A673 (cell line): ENCODE data around the gene CFP. TPM values are rescaled to one million over a fixed set of nuclear protein-coding genes. Genes with fewer than 3 reads are reported as not detected.

ENCODE experiments used
- BruUV-seq: library from RNA; stranded (reverse); fragments of 400-500 nt; replicated peaks from 2 replicates; lab custom pipeline; 2021; lab: Mats Ljungman, UMichigan
- CTCF ChIA-PET: fragments of 300-600 bp; sonication (Branson Sonifier 250); formaldehyde crosslinking; loops from one replicate; lab custom pipeline; 2022; ENCODE audit warnings: antibody characterized with exemption; lab: Charles Lee
- POLR2A ChIA-PET: fragments of 300-600 bp; sonication (Branson Sonifier 250); formaldehyde crosslinking; loops from one replicate; lab custom pipeline; 2022; ENCODE audit warnings: antibody characterized with exemption; ENCODE audit not compliant: low non-redundant PET; lab: Charles Lee
- DNase-seq: peaks from one replicate; pipeline ENCODE4 v3.0.0-alpha.2; 2015; ENCODE audit warnings: low spot score
- H3K27ac ChIP-seq: fragments of 200-600 bp; sonication (generic); 2 replicates; pipeline ENCODE4 v1.5.1; 2016; ENCODE audit warnings: mixed run types, low read depth, mild to moderate bottlenecking, mixed read lengths, antibody characterized with exemption, low read length; ENCODE audit not compliant: poor library complexity, severe bottlenecking
- H3K27me3 ChIP-seq: fragments of 200-600 bp; sonication (generic); replicated peaks from 2 replicates; pipeline ENCODE4 v1.6.1; 2017; ENCODE audit warnings: mixed run types, low read depth, mild to moderate bottlenecking, mixed read lengths, antibody characterized with exemption, low read length; ENCODE audit not compliant: insufficient read depth, poor library complexity
- H3K36me3 ChIP-seq: fragments of 200-600 bp; sonication (generic); 2 replicates; pipeline ENCODE4 v1.6.1; 2016; ENCODE audit warnings: mixed run types, mild to moderate bottlenecking, mixed read lengths, antibody characterized with exemption, low read length; ENCODE audit not compliant: insufficient read depth, poor library complexity, severe bottlenecking
- H3K4me1 ChIP-seq: fragments of 200-600 bp; sonication (generic); 2 replicates; pipeline ENCODE4 v1.6.1; 2017; ENCODE audit warnings: mixed run types, mild to moderate bottlenecking, mixed read lengths, antibody characterized with exemption, low read length; ENCODE audit not compliant: insufficient read depth, poor library complexity, severe bottlenecking
- H3K4me3 ChIP-seq: fragments of 200-600 bp; sonication (generic); 2 replicates; pipeline ENCODE4 v1.5.1; 2016; ENCODE audit warnings: low read depth, mixed run types, mild to moderate bottlenecking, mixed read lengths, low read length; ENCODE audit not compliant: poor library complexity, severe bottlenecking
- H3K9me3 ChIP-seq: fragments of 200-600 bp; sonication (generic); 2 replicates; pipeline ENCODE4 v1.6.1; 2016; ENCODE audit warnings: mixed run types, low read depth, mild to moderate bottlenecking, mixed read lengths, antibody characterized with exemption, low read length; ENCODE audit not compliant: poor library complexity, severe bottlenecking
- EZH2 ChIP-seq: fragments of 200-600 bp; sonication (generic); IDR thresholded peaks from 2 replicates; pipeline ENCODE4 v1.6.1; 2017; ENCODE audit warnings: borderline replicate concordance, low read depth, mild to moderate bottlenecking, mixed read lengths, antibody characterized with exemption, low read length; ENCODE audit not compliant: poor library complexity, severe bottlenecking
- intact Hi-C: fragments of 100-400 bp; cut with micrococcal nuclease; formaldehyde crosslinking; loops from one replicate; pipeline ENCODE4 v1.10.0; 2022; ENCODE audit not compliant: unreplicated experiment
- total RNA-seq: library from RNA; stranded (reverse); gene quantifications from 2 replicates; pipeline ENCODE4 v1.2.3, GENCODE V29; 2021
- TF ChIP-seq, protein P1 (sequence below): fragments of 300-800, 200-600 bp; sonication (generic); conservative IDR thresholded peaks from 2 replicates; pipeline ENCODE4 v1.5.1; 2017; ENCODE audit warnings: low read depth, mild to moderate bottlenecking, antibody characterized with exemption, low read length, moderate library complexity, mixed read lengths

The CFP gene
- total RNA-seq, 1 experiment from 2014 or later, result 2.3 TPM

DNA sequence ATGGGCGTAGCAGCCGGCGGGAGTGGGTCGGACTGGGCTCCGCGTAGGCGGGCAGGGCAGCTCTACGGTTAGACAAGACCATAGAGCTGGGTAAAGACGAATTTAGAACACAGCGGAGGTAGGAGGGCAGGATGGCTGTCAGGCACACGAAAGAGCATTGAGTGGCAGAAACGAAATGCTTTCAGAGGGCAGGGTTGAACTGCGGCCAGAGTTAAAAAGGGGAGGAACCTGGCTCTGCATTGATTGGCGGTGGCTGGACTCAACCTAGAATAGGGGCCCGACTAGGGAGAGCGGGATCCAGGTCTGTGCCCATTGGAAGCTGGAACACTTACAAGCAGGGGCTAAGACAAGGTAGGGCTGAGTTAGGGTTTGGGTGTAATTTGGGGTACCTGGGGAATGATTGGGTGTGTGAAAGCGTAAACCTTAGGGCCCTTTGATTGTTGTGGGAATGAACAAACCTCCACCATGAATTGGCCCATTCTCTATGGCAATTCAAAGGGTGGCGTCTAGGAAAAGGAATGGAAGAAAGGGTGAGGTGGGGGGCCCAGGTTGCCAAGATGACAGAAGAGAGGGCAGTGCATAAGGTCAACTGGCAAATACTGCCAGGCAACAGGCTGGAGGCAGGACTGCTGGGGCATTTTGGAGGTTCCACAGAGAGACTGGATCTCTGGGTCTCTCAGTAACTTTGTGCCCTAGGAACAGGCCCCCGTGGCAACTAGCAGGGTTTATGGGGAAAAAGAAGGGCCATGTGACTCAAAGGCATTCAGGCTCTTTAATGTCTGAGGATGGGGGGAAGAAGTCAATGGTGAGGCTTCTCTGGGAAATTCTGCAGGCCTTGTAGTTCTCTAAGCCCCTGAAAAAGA, 21.5 kb upstream of the CFP start:
- H3K4me1 ChIP-seq, result no peaks in the 10 kb centered on the region
- peak overlapping the region; percentile 43 for H3K4me3 ChIP-seq
- POLR2A ChIA-PET, result no interaction called here
- TF ChIP-seq, protein P1, sequence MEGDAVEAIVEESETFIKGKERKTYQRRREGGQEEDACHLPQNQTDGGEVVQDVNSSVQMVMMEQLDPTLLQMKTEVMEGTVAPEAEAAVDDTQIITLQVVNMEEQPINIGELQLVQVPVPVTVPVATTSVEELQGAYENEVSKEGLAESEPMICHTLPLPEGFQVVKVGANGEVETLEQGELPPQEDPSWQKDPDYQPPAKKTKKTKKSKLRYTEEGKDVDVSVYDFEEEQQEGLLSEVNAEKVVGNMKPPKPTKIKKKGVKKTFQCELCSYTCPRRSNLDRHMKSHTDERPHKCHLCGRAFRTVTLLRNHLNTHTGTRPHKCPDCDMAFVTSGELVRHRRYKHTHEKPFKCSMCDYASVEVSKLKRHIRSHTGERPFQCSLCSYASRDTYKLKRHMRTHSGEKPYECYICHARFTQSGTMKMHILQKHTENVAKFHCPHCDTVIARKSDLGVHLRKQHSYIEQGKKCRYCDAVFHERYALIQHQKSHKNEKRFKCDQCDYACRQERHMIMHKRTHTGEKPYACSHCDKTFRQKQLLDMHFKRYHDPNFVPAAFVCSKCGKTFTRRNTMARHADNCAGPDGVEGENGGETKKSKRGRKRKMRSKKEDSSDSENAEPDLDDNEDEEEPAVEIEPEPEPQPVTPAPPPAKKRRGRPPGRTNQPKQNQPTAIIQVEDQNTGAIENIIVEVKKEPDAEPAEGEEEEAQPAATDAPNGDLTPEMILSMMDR, result no peak
- TF ChIP-seq EZH2, result no peak
- no peaks in the 10 kb centered on the region for H3K27me3 ChIP-seq
- H3K36me3 ChIP-seq, result peaks cover 10% of the 10 kb centered on the region
- H3K27ac ChIP-seq, result peak overlapping the region; percentile 77
- BruUV-seq, result no TSS peak
- no peak for DNase-seq
- CTCF ChIA-PET, result no interaction called here
- intact Hi-C loops, result loop anchor here (10.0 kb wide), 1 partner anchor 184 kb away; the partner anchor contains the start of gene ZNF81
- H3K9me3 ChIP-seq, result no peaks in the 10 kb centered on the region

DNA sequence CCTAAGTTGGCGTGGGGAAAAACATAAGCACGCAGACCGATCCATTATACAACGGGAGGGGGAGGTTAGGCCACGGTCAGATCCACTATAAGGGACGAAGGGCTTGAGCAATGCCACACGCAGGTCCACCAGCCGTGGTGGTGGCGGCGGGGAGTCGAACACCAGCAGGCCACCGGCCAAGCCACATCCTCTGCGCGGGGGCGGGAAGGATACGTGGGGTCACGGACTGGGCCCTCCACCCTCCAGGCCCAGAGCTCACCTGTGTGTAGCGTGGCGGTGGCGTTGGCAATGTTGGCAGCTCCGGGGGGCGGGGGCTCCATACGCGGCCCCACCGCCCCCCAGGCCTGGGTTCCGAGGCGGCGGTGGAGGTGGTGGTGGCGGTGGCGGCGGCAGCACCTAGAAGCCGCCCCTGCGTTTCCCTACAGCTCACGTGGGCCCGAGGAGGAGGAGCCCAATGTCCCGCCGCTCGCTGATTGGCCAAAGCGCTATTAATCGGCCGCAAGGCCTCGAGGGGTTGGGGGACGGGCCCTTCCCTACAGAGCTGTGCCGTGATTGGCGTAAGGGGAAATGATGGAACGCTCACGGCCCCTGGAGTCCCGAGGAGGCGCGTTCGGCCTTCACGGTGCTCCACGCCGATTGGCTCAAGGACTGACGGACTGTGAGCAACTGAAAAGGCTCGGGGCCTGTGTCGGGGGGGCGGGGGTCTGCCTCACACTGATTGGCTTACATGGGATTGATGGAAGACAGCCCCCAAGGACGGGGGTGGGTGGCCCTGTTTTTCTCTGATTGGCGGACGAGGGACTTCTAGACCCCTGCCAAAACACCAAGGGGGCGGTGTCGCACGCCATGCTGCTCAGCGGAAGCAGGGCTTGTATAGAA, 20.7 kb upstream of the CFP start, which contains the start of gene ELK1:
TSS of gene ELK1 (minus strand) at position 400 of the 879 bp plus-strand sequence. CDS start 9,122 bp downstream, outside the sequence.
- Histone ChIP-seq H3K27me3 (no peaks in the 10 kb centered on the region), H3K4me1 (no peaks in the 10 kb centered on the region), H3K27ac (peak within 1 kb of the TSS; percentile 87), H3K9me3 (no peaks in the 10 kb centered on the region), H3K4me3 (peak within 1 kb of the TSS; percentile 74), H3K36me3 (peaks cover 5% of the 10 kb centered on the region)
- ChIA-PET CTCF (interaction anchor here (0.7 kb wide), 1 partner anchor 68 kb away, joined by 3 read pairs; the partner anchor contains the start of gene TIMP1), POLR2A (no interaction called here)
- peak; percentile 99 for DNase-seq
- TF ChIP-seq, protein P1, result no peak
- TF ChIP-seq EZH2, result no peak
- no TSS peak for BruUV-seq
- intact Hi-C loops, result loop anchor here (10.0 kb wide), 1 partner anchor 184 kb away; the partner anchor contains the start of gene ZNF81

DNA sequence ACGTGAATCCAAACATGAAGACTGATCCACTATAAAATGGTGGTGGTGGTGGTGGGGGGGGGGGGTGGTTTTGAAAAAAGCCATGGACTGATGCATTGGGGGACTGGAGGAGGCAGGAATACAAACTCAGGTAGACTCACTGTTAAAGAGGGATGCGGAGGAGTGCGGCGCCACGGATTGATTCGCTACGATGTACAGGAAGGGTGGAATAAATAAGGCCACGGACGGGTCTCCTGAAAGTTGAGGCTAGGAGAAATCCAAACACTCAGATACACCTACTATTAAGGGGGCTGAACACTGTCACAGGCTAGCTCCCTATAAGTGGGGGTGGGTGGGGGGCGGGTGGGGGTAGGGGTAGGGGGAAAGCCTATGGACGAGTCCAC, 20.0 kb upstream of the CFP start:
- DNase-seq, result no peak
- ChIA-PET POLR2A (interaction anchor here (0.6 to 0.7 kb wide), 2 partner anchors 178 to 769 kb away, joined by 4 to 12 read pairs; no protein-coding TSS in a partner anchor), CTCF (no interaction called here)
- no peak overlapping the region for H3K27ac ChIP-seq
- BruUV-seq, result no TSS peak
- no peaks in the 10 kb centered on the region for H3K4me1 ChIP-seq
- H3K27me3 ChIP-seq, result no peaks in the 10 kb centered on the region
- H3K4me3 ChIP-seq, result peak overlapping the region; percentile 74
- H3K9me3 ChIP-seq, result no peaks in the 10 kb centered on the region
- TF ChIP-seq EZH2, result no peak
- TF ChIP-seq, protein P1, result no peak
- intact Hi-C loops, result loop anchor here (10.0 kb wide), 1 partner anchor 185 kb away; the partner anchor contains the start of gene ZNF81
- peaks cover 5% of the 10 kb centered on the region for H3K36me3 ChIP-seq
